Kidney epithelial cell (primary cell): ENCODE measurements around the gene CLHC1. TPM values are rescaled to one million over a fixed set of nuclear protein-coding genes. Genes with fewer than 3 reads are reported as not detected.

ENCODE experiments used
- DNase-seq: peaks from one replicate; pipeline ENCODE4 v3.0.0-alpha.2; 2010; ENCODE audit warnings: low read depth
- H3K27me3 ChIP-seq: 2 replicates; pipeline ENCODE4 v1.6.0; 2011; ENCODE audit warnings: low read length; ENCODE audit not compliant: control insufficient read depth, insufficient read depth
- H3K36me3 ChIP-seq: 2 replicates; pipeline ENCODE4 v1.5.1; 2011; ENCODE audit warnings: low read length; ENCODE audit not compliant: control insufficient read depth, insufficient read depth
- H3K4me3 ChIP-seq: 2 replicates; pipeline ENCODE4 v1.5.1; 2011; ENCODE audit warnings: low read depth, mild to moderate bottlenecking, control low read depth, low read length
- CTCF ChIP-seq: IDR thresholded peaks from 2 replicates; pipeline ENCODE4 v1.5.1; 2011; ENCODE audit warnings: mild to moderate bottlenecking, moderate library complexity, low read length, control low read depth, inconsistent platforms; ENCODE audit not compliant: insufficient read depth, poor library complexity, severe bottlenecking
- total RNA-seq: library from RNA; depleted of rRNA; stranded (reverse); fragments of >200 nt; gene quantifications from 2 replicates; pipeline ENCODE4 v1.2.3, GENCODE V29; 2015

CLHC1 gene
- total RNA-seq, 1 donor from 2014 or later: 16.5 TPM

DNA sequence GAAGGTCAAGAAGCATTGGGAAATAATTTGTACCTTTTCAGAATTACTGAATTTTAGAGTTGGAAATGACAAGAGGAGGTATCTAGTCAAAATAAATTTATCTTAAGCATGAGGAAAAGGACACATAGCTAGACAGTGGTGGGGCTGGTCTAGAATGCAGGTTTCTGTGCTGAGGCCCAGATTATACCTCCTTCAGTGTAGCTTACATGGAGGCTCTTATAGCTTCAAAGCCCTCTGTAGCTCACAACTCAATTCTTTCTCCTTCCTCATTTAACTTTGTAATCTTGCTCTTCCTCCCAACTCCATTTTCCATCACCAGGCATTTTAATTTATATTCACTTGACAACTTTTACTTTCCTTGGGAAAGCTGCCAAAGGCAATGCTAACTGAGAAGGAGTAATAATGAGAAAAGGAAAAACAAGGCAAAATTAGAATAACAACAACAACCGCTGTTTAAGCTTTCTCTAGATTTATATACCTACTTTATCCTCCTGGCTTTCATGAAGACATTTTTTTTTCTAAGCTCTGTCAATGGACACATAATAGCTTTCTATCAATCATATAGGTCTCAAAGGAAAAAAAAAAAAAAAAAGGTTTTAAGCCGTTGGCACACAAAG lies 58.5 kb downstream of the CLHC1 start:
- no peak overlapping the region for H3K4me3 ChIP-seq

DNA sequence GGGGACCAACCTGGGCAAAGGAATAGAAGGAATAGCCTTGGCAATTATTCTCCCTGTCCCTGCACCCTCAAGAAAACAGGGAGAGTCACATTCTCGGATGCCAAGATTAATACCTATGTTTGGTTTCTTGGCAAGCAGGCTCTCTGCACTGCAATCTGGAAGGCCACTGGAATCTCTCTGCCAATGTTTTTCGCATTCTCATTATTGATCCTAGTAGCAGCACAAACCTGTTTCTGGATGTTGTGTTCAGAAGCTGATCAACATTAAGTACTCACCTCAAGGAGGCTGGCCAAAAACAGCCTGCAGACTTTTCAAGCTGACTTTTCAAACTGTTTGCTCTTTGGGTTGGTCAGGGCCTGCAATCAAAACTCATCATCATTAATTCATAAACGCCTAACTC lies 62.2 kb downstream of the CLHC1 start:
- no peak for DNase-seq
- TF ChIP-seq CTCF: no peak
- no peaks in the 10 kb centered on the region for H3K27me3 ChIP-seq
- H3K36me3 ChIP-seq: no peaks in the 10 kb centered on the region
- H3K4me3 ChIP-seq: no peak overlapping the region

More for the DNA sequence above, 58.5 kb downstream of the CLHC1 start:
- TF ChIP-seq CTCF: no peak
- Histone ChIP-seq H3K27me3 (no peaks in the 10 kb centered on the region), H3K36me3 (no peaks in the 10 kb centered on the region)
- no peak for DNase-seq

GRCh38 chr2:55169359-55169758 lies 62.7 kb downstream of the CLHC1 start:
- no peak for DNase-seq
- Histone ChIP-seq H3K36me3 (no peaks in the 10 kb centered on the region), H3K27me3 (no peaks in the 10 kb centered on the region), H3K4me3 (no peak overlapping the region)
- no peak for TF ChIP-seq CTCF

DNA sequence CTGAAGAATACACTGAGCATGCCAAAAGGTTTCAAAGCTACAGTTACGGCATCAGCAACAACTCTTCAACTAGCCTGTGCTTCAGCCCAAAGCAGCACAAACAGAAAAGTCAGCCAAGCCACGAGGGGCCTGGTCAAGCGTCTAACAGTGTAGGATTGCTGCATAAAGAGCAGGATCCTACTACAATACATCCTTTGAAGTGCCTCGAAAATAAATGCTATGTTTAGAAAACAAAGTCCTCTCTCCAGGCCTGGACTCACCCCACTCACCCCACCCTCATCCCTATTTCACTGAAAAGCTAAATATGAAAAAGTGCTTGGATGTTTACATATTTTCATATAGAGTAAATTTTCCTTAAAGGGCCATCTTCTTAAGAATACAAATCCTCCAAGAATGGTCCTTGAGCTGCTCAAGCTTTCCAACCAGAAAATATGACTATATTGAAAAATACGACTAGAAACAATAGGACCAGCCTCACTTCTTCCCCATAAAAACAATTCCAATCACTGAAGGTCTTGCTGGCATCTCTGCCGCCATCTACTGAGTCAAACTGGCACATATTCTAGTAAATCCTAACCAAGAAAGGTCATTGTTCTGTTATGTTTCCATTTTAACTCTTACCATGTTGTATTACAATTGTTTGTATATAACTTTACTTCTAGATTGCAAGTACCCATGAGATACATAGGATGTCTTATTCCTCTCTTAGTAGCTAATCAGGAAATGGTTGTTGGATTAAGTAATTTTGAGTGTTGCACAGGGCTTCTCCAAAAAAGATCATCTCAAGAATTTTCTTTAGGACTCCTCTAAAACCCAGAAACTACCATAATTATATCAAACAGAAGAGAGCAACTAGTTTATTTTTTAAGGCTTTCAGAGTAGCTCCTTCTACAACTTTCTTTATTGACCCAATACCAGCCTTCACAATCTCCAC lies 63.6 kb downstream of the CLHC1 start:
- TF ChIP-seq CTCF: peak; percentile 79
- Histone ChIP-seq H3K4me3 (no peak overlapping the region), H3K27me3 (no peaks in the 10 kb centered on the region), H3K36me3 (no peaks in the 10 kb centered on the region)
- DNase-seq: no peak

DNA sequence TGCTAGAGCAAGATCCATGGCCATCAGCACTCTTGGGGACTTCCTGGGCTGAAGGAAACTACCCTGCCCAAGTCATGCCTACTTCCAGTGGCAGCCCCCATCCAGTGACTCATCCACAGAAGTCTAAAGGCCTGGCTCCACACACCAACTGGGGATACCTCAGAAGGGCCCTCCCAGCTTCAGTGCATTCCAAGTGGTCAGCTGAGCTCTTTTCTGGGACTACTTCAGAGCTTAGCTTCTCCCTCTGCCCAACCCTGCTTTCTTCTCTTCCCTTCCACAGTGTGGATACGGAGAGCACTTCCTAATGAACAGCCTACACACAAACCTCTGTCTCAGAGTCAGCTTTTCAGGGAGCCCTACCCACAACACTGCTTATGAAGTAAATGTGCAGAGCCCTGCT lies 66.5 kb downstream of the CLHC1 start:
- TF ChIP-seq CTCF: no peak
- Histone ChIP-seq H3K4me3 (no peak overlapping the region), H3K36me3 (no peaks in the 10 kb centered on the region), H3K27me3 (no peaks in the 10 kb centered on the region)
- DNase-seq: no peak
